ENCODE measurements around the gene CYP4Z1. TPM values are rescaled to one million over a fixed set of nuclear protein-coding genes. Genes with fewer than 3 reads are reported as not detected.
"Not testable (repeated sequence)": the region's sequence is repeated elsewhere in the genome, so short reads cannot be mapped to it uniquely, and the experiment has no call there.

Gene CYP4Z1
- total and polyA plus RNA-seq, 2 donors from 2014 or later: 0.19 to 0.22 TPM

DNA sequence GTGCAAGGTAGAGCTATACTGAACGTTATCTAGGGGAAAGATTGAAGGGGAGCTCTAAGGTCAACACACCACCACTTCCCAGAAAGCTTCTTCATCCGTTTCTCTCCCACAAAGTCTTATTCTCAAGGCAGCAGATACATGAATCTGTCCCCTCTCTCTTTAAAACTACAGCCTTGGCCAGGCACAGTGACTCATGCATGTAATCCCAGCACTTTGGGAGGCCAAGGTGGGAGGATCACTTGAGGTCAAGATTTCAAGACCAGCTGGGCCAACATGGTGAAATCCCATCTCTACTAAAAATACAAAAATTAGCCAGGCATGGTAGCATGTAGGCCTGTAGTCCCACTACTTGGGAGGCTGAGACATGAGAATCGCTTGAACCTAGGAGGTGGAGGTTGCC lies 35.4 kb upstream of the CYP4Z1 start:
- Histone ChIP-seq H3K27ac (ENCODE audit: low read depth in 2 of 2, low read length in 2 of 2) (no peak overlapping the region), H3K27me3 (ENCODE audit: control insufficient read depth, insufficient read depth, low read length) (no peaks in the 10 kb centered on the region), H3K4me1 (ENCODE audit: control insufficient read depth in 2 of 3, insufficient read depth in 2 of 3, low read depth in 1 of 3, low read length in 3 of 3) (peaks cover 0 to 6% (median 0%) of the 10 kb centered on the region in 3 donors), H3K9me3 (ENCODE audit: control insufficient read depth in 2 of 3, insufficient read depth in 1 of 3, low read length in 3 of 3) (no peaks in the 10 kb centered on the region), H3K9ac (ENCODE audit: low read length in 3 of 3) (no peak overlapping the region), H3K36me3 (ENCODE audit: control insufficient read depth in 2 of 3, insufficient read depth in 3 of 3, low read length in 3 of 3) (no peaks in the 10 kb centered on the region), H3K4me3 (ENCODE audit: low read length in 3 of 3) (no peak overlapping the region)
- intact Hi-C loops (cut with DNase I): no loop called here
- TF ChIP-seq, protein P1, sequence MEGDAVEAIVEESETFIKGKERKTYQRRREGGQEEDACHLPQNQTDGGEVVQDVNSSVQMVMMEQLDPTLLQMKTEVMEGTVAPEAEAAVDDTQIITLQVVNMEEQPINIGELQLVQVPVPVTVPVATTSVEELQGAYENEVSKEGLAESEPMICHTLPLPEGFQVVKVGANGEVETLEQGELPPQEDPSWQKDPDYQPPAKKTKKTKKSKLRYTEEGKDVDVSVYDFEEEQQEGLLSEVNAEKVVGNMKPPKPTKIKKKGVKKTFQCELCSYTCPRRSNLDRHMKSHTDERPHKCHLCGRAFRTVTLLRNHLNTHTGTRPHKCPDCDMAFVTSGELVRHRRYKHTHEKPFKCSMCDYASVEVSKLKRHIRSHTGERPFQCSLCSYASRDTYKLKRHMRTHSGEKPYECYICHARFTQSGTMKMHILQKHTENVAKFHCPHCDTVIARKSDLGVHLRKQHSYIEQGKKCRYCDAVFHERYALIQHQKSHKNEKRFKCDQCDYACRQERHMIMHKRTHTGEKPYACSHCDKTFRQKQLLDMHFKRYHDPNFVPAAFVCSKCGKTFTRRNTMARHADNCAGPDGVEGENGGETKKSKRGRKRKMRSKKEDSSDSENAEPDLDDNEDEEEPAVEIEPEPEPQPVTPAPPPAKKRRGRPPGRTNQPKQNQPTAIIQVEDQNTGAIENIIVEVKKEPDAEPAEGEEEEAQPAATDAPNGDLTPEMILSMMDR (IDR thresholded peaks at IDR 0.05; ENCODE audit: borderline replicate concordance, extremely low read depth, insufficient read depth): no peak
- FAIRE-seq (no peak), DNase-seq (no peak)

DNA sequence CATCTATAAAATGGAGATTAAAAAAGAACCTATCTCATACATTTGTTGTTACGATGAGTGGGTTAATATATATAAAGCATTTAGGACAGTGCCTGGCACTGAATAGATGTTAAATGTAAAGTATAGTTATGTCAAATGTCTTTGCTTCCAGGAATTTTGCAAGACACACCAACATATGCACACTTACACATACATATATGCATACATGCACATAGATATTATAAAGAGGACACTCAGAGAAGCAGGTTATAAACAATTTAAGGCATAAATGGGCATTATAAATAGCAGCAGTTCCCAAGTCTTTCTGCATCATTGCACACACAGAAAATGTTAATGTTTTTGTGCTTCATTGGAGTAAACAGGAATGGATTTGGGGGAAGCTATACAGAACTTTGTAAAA lies 30.3 kb upstream of the CYP4Z1 start:
- intact Hi-C loops (cut with DNase I): no loop called here
- Histone ChIP-seq H3K36me3 (ENCODE audit: control insufficient read depth in 2 of 3, insufficient read depth in 3 of 3, low read length in 3 of 3) (no peaks in the 10 kb centered on the region), H3K27ac (ENCODE audit: low read depth in 2 of 2, low read length in 2 of 2) (no peak overlapping the region), H3K9me3 (ENCODE audit: control insufficient read depth in 2 of 3, insufficient read depth in 1 of 3, low read length in 3 of 3) (no peaks in the 10 kb centered on the region), H3K27me3 (ENCODE audit: control insufficient read depth, insufficient read depth, low read length) (no peaks in the 10 kb centered on the region), H3K9ac (ENCODE audit: low read length in 3 of 3) (no peak overlapping the region), H3K4me3 (ENCODE audit: low read length in 3 of 3) (no peak overlapping the region), H3K4me1 (ENCODE audit: control insufficient read depth in 2 of 3, insufficient read depth in 2 of 3, low read depth in 1 of 3, low read length in 3 of 3) (no peaks in the 10 kb centered on the region)
- no peak for DNase-seq
- no peak for FAIRE-seq
- TF ChIP-seq, protein P1 (IDR thresholded peaks at IDR 0.05; ENCODE audit: borderline replicate concordance, extremely low read depth, insufficient read depth): no peak

DNA sequence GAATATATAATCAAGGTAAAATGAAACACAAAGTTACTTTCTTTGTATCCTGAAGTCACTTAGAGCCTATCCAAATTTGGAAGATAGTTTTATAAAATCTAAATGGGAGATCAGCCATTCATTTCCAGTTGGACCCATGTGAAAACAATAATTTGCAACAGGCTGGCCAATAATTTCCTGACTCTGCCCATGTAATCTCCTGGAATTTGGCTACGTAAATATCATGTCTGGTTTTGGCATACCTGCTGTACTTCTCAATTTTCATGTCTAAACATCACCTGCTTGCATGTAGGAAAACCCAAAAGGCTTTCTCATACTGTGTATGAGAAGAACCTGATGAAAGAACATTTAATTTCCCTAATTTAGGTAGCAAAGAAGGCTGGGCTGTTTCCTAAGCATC lies 7.7 kb upstream of the CYP4Z1 start:
- H3K4me1 ChIP-seq (ENCODE audit: control insufficient read depth in 2 of 3, insufficient read depth in 2 of 3, low read depth in 1 of 3, low read length in 3 of 3): no peaks in the 10 kb centered on the region
- no peak for DNase-seq
- no peak overlapping the region for H3K27ac ChIP-seq (ENCODE audit: low read depth in 2 of 2, low read length in 2 of 2)
- intact Hi-C loops (cut with DNase I): no loop called here
- no peaks in the 10 kb centered on the region for H3K27me3 ChIP-seq (ENCODE audit: control insufficient read depth, insufficient read depth, low read length)
- FAIRE-seq: no peak
- no peaks in the 10 kb centered on the region for H3K36me3 ChIP-seq (ENCODE audit: control insufficient read depth in 2 of 3, insufficient read depth in 3 of 3, low read length in 3 of 3)
- TF ChIP-seq, protein P1 (IDR thresholded peaks at IDR 0.05; ENCODE audit: borderline replicate concordance, extremely low read depth, insufficient read depth): no peak
- H3K9ac ChIP-seq (ENCODE audit: low read length in 3 of 3): no peak overlapping the region
- no peak overlapping the region for H3K4me3 ChIP-seq (ENCODE audit: low read length in 3 of 3)
- no peaks in the 10 kb centered on the region for H3K9me3 ChIP-seq (ENCODE audit: control insufficient read depth in 2 of 3, insufficient read depth in 1 of 3, low read length in 3 of 3)

DNA sequence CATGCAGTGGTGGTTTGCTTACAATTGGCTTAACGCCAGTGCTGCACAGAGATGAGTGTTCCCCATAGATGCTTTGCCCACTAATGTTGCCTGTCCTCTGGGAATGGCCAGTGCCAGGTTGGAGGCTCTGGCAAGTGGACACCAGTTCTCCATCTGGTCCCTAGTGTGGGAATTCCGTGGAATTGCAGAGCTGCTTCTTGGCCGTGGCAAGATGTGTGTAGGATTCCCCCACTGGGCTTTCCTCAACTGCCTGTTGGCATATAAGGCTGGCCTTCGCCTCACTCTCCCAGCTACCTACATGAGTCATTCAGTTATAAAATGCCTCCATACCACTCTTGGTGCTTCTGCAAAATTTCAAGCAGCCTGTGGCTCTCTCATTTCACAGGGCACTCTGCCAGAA lies 2.0 kb downstream of the CYP4Z1 start:
- H3K4me3 ChIP-seq (ENCODE audit: low read length in 3 of 3); H3K36me3 ChIP-seq (ENCODE audit: control insufficient read depth in 2 of 3, insufficient read depth in 3 of 3, low read length in 3 of 3); FAIRE-seq; H3K9ac ChIP-seq (ENCODE audit: low read length in 3 of 3); intact Hi-C loops (cut with DNase I); H3K27me3 ChIP-seq (ENCODE audit: control insufficient read depth, insufficient read depth, low read length); DNase-seq; H3K9me3 ChIP-seq (ENCODE audit: control insufficient read depth in 2 of 3, insufficient read depth in 1 of 3, low read length in 3 of 3); H3K4me1 ChIP-seq (ENCODE audit: control insufficient read depth in 2 of 3, insufficient read depth in 2 of 3, low read depth in 1 of 3, low read length in 3 of 3); H3K27ac ChIP-seq (ENCODE audit: low read depth in 2 of 2, low read length in 2 of 2): not testable (repeated sequence)

DNA sequence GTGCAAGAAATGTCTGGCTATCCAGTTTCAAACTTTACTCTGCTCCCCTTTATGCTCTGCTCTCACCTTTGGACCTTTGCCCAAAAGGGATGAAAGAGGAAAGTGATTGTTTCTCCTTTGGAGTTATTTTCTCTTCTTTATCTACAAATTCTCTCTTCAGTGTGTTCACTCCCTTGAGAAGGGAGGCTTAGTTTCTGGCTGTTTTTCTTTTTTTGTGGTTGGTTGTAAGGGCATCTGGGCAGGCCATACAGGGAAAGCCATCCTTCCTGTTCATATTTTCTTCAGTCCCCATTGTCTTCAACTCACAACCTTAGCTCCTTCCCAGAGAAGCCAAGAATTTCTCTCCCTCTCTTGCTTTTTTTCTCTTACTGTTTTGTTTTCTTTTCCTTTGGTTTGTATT lies 2.5 kb downstream of the CYP4Z1 start:
- H3K9ac ChIP-seq (ENCODE audit: low read length in 3 of 3); H3K4me1 ChIP-seq (ENCODE audit: control insufficient read depth in 2 of 3, insufficient read depth in 2 of 3, low read depth in 1 of 3, low read length in 3 of 3); FAIRE-seq; H3K27me3 ChIP-seq (ENCODE audit: control insufficient read depth, insufficient read depth, low read length); H3K27ac ChIP-seq (ENCODE audit: low read depth in 2 of 2, low read length in 2 of 2); H3K36me3 ChIP-seq (ENCODE audit: control insufficient read depth in 2 of 3, insufficient read depth in 3 of 3, low read length in 3 of 3); intact Hi-C loops (cut with DNase I); H3K9me3 ChIP-seq (ENCODE audit: control insufficient read depth in 2 of 3, insufficient read depth in 1 of 3, low read length in 3 of 3); DNase-seq; H3K4me3 ChIP-seq (ENCODE audit: low read length in 3 of 3): not testable (repeated sequence)

Measured in kidney (tissue), 14 donors.